GM15510 (cell line): ENCODE measurements around the gene HHIPL1.

ENCODE experiments used
- POLR2A ChIP-seq: IDR thresholded peaks from 3 replicates; pipeline ENCODE4 v1.6.1; 2011; ENCODE audit warnings: borderline replicate concordance; ENCODE audit not compliant: insufficient read length; ENCODE audit errors: extremely low read depth

HHIPL1 gene

DNA sequence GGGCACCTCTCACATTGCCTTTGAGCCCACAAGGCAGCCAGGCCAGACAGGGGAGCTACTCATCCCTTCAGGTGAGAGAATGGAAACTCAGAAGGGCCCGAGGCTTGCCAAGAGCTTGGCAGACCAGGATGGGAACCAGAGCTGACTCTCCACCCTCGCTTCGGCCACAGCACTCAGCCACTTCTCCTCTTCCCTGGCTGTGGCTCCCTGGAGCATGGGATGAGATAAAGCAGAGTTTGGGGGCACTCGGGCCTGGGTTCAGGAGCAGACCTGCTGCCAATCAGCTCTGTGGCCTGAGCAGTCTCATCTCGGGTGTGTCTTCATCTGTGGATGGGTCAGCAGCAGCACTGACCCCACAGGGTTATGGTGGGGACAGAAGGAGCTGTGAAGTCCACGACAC is 20.9 kb upstream of the HHIPL1 start:
- no peak for TF ChIP-seq POLR2A

GRCh38 chr14:99624971-99625370 is 20.0 kb upstream of the HHIPL1 start:
- no peak for TF ChIP-seq POLR2A

GRCh38 chr14:99625476-99625875 is 19.5 kb upstream of the HHIPL1 start:
- TF ChIP-seq POLR2A: no peak

- no peak for TF ChIP-seq POLR2A
Observed at GRCh38 chr14:99626041-99626648, 18.8 kb upstream of the HHIPL1 start.

DNA sequence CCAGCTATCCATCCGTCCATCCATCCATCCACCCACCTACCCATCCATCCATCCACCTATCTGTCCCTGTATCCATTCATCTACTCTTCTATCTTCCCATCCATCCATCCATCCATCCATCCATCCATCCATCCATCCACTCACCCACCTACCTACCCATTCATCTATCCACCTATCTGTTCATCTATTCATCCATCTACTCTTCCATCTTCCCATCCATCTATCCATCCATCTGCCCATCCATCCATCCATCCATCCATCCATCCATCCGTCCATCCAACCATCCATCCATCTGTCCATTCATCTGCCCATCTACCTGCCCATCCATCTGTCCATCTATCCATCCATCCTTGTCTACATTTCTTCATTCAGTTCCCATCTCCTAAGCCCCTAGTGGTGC is 17.8 kb upstream of the HHIPL1 start:
- no peak for TF ChIP-seq POLR2A

- no peak for TF ChIP-seq POLR2A
Observed at GRCh38 chr14:99627510-99628381, 17.2 kb upstream of the HHIPL1 start.

GRCh38 chr14:99628887-99629618 is 15.9 kb upstream of the HHIPL1 start:
- no peak for TF ChIP-seq POLR2A

- no peak for TF ChIP-seq POLR2A
Observed at GRCh38 chr14:99630202-99630601, 14.7 kb upstream of the HHIPL1 start.

DNA sequence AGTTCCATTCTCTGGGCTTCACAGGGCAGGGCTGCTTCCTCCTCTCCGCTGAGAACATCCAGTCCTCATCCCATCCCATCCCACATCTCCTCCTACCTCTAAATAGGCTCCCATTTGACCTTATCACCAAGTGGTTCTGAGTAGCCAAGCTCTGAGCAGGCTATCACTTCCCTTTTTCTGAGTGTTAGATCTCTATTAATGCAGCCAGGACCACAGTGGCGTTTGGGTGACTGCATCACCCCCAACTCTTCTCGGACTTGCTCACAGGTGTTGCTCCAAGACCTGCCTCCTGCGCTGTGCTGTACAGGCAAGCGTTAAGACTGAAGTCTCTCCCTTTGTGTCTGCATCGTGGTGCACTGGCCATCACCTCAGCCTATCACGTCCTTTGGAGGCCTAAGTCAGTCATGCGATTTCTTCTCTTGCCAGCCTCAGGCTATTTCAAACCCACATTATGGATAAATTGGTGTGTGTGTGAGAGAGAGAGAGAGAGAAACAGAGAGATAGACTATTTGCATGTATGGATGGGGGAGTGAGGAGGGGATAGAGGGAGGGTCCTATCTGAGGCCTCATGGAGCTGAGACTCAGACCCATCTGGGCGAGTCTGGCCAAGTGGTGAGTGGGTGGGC is 12.4 kb upstream of the HHIPL1 start:
- no peak for TF ChIP-seq POLR2A

GRCh38 chr14:99633141-99633540 is 11.8 kb upstream of the HHIPL1 start:
- TF ChIP-seq POLR2A: no peak

DNA sequence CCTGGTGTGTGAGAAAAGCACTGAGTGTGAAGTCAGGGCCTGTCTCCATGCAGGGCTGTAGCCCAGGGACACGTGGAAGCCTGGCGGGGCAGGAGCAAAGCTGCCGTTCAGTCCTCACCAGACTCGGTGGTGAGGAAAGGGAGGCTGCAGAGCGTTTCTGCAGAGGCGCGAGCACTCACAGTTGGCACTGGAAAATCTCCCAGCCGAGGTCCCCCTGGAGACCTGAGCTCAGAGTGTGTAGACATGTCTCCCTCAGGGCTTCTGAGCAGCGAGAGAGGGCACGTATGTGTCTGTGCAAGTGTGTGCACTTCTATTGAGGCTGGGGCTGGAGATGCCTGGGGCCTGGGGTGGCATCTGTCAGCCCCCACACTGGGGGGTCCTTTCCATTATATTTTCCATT is 11.0 kb upstream of the HHIPL1 start:
- no peak for TF ChIP-seq POLR2A

GRCh38 chr14:99634443-99634842 is 10.5 kb upstream of the HHIPL1 start:
- no peak for TF ChIP-seq POLR2A

GRCh38 chr14:99635116-99635515 is 9.8 kb upstream of the HHIPL1 start:
- TF ChIP-seq POLR2A: no peak

GRCh38 chr14:99636487-99636886 is 8.4 kb upstream of the HHIPL1 start:
- TF ChIP-seq POLR2A: no peak

GRCh38 chr14:99637624-99638023 is 7.3 kb upstream of the HHIPL1 start:
- no peak for TF ChIP-seq POLR2A

DNA sequence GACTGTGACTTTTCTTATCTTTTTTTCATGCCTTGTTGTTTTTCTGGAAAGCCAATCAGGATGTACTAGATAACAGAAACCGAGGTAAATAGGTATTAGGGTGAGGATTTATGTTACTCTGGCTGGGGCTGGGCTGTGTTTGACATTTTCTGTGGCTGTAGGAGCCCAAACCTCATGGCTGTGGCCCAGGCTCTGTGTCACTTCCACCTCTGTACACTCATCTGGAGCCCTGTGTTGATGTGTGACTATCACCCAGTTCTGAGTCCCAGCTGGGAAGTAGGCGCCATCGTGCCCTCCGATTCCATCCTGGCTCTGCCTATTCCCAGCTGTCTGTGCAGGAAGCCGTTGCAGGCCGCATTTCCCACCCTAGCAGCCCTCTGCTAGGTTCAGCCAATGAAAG is 1.6 kb upstream of the HHIPL1 start:
- TF ChIP-seq POLR2A: no peak

DNA sequence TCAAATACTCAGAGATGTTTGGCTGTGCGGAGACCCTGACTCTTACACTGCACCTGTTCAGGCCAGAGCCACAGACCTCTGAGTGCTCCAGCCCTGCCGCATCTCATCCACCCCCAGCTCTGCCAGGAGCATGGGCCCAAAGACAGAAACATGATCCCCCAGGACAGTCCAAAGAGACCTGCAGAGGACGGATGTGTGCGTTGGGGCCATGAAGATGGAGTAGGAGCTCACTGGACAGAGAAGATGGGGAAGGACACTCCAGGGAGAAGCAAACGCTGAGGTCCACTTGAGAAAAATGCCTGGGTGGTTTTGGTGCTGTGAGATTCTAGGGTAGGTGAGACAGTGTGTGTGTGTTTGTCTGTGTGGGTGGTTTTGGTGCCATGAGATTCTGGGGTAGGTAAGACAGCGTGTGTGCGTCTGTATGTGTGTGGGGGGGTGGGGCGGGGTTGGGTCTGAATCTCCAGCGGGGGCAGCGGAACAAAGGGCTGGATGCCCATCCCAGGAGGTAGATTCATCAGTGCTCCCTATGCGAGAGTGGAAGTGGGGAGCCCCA is 818 bp upstream of the HHIPL1 start:
- no peak for TF ChIP-seq POLR2A
